NCI-H524 (cell line): Measurements from ENCODE around the gene SPPL2B.
A peak's percentile ranks its signal among the peaks of the same experiment; 100 is the strongest.

Experiments
- DNase-seq, 2 experiments: peaks; one replicate each; lab custom pipeline; 2025; lab: John Stamatoyannopoulos, UW

SPPL2B gene

GRCh38 chr19:2354670-2355069 lies 26.2 kb downstream of the SPPL2B start:
- no peak for DNase-seq

- DNase-seq: no peak
Observed at GRCh38 chr19:2355168-2356035, 26.9 kb downstream of the SPPL2B start.

DNA sequence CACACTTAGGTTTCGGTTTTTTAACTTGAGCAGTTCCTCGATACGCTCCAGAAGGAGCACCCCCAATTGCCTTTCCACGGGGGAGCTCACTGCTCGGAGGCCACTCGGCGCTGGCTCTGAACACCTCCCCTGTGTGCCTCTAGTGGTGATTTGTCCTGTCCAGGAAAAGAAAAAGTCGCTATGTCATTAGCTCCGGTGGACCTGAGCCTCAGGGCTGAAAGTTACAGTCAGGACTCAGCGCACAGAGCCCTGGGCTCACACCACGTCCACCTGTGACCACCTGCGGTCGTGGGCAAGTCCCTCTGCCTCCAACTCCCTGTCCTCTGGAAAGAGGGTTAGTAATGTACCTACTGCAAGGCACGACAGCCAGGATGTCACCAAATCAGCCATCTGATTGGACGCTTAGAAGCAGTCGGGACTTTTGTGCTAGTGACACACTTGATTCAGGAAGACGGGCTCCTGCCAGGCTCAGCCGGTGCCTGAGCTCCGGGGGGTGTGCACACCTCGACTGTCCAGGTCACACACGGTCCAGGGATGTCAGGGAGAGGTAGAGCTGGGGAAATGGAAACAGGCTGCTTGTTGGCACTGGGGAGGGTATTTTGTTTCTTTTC lies 27.7 kb downstream of the SPPL2B start:
- no peak for DNase-seq

DNA sequence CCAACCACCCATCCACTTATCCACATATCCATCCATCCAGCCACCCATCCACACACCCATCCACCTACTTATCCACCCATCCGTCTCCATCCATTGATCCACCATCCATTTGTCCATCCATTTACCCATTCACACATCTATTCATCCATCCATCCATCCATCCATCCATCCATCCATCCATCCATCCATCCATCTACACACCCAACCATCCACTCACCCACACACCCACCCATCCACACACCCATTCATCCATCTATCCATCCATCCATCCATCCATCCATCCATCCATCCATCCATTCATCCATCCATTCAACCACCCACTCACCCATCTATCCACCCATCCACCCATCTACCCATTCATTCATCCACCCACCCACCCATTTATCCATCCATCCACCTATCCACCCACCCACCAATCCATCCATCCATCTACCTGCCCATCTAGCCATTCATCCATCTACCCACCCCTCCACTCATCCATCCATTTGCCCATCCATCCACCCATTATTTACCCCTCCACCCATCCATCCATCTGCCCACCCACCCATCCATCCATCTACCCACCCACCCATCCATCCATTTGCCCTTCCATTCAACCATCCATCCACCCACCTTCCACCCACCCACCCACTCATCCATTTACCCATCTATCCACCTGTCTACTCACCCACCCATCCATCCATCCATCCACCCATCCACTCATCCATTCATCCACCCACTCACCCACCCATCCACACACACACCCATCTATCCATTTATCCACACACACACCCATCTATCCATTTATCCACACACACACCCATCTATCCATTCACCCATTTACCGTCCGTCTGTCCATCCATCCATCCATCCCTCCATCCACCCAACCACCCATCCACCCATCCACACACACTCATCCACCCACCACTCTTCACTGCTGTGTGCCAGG lies 29.1 kb downstream of the SPPL2B start:
- DNase-seq: no peak

GRCh38 chr19:2358548-2359173 lies 30.2 kb downstream of the SPPL2B start:
- no peak for DNase-seq

DNA sequence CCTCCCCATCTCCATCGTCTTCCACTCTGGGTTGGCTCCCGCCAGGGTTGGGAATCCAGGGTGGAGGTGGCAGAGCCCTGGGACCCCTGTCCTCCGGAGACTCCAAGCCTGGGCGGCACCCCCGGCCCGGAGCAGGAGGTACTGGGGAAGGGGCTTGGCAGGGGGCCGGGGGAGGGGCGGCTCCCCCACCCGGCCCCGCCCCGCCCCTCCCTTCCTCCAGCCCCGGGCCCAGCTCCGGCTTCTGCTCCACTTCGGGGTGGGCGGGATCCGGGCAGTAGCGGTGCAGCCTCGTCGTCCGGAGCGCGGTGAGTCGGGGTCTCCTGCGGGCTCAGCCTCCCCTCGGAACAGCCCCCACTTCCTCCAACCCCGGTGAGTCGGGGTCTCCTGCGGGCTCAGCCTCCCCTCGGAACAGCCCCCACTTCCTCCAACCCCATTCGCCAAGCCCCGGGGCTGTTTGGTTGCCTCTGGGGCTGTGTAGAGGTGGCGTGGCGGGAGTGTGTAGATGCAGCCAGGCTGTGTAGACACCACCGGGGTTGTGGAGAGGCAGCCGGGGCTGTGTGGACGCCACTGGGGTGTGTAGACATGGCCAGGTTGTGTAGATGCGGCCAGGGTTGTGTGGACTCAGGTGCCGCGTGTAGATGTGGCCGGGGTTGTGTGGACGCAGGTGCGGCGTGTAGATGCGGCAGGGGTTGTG lies 31.7 kb downstream of the SPPL2B start, which contains the start of gene TMPRSS9:
TMPRSS9 (plus strand) TSS at position 274 of the 694 bp plus-strand sequence. CDS start 29,521 bp downstream, outside the sequence.
- no peak for DNase-seq

DNA sequence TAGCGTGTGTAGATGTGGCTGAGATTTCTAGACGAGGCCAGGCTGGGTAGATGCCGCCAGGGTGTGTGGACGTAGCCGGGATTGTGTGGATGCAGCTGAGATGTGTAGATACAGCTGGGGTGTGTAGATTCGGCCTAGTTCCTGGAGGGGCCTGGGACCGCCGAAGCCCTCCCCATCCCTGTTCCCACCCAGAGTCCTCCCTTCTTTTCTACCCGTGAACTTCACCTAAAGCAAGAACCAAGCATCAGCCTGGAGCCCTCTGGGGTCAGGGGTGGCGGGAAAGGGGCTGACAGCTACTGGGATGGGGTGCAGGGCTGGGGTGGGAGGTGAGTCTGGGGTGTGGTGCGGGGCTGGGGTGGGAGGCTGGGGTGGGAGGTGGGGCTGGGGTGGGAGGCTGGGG lies 32.3 kb downstream of the SPPL2B start:
- no peak for DNase-seq

GRCh38 chr19:2361246-2362045 lies 33.0 kb downstream of the SPPL2B start:
- no peak for DNase-seq

- DNase-seq: no peak
Observed at GRCh38 chr19:2362046-2362969, 33.8 kb downstream of the SPPL2B start.

DNA sequence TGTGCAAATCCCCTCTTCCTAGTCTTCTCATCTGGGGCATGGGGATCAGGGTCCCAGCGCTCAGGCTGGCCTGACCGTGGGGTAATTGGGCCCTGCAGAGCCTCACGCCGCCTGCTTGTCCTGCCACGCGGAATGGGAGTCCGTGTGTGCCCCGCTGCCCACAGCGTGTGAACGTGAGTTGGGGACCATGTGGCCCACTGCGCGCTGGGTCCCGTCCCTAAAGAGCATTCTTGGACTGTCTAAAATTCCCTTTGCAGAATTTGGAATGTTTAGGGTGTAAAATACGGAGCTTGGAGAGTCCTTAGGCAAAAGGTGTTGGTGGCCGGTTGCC lies 34.5 kb downstream of the SPPL2B start:
- DNase-seq: no peak

GRCh38 chr19:2363419-2363818 lies 34.9 kb downstream of the SPPL2B start:
- DNase-seq: no peak

DNA sequence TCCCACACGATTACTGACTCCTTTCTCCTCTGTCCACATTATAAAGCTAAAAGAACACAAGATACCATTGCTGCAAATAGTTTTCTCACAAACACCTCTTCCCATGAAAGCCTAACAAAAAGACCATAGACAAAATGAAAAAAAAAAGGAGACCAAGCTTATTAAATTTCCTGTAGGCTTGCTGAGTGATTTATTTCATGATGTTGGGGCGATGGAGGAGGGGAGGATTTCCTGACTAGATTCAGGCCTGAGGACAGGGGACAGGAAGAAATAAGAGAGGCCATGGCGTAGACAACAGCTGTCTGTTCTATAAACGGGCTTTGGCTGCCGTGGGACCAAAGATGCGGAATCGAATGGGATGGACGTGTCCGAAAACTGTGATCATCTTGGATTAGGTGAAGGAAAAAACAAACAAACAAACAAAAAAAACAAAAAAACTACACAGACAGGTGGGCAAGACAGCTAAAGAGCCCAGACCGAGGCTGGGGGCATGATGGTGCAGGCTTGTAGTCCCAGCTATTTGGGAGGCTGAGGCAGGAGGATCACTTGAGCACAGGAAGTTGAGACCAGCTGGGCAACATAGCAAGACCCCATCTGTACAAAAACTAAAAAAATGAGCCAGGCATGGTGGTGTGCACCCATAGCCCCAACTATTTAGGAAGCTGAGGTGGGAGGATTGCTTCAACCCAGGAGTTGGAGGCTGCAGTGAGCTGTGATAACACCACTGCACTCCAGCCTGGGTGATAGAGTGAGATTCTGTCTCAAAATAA lies 36.9 kb downstream of the SPPL2B start:
- no peak for DNase-seq

- no peak for DNase-seq
Observed at GRCh38 chr19:2371656-2372055, 43.2 kb downstream of the SPPL2B start.

DNA sequence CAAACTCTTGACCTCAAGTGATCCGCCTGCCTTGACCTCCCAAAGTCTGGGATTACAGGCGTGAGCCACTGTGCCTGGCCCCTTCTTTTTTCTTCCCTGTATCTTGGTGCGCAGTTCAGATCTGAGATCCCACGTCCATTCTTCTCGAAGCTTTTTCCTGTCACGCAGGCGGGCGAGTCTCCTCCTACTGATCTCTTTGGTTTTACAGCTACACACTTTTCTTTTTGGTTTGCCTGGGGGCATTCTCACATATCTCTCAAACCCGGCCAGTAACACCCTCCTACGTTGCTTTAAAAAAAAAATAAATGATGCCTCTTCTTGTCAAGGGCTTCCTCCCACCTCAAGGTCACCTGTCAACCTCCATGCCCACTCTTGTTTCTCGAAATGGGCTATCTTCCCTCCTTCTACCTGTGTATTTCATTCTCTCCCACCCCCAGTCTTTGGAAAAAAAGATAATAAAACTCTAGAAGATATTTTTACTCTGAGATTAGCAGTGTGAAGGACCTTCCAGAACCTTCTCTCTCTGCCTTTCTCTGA lies 43.7 kb downstream of the SPPL2B start:
- no peak for DNase-seq

DNA sequence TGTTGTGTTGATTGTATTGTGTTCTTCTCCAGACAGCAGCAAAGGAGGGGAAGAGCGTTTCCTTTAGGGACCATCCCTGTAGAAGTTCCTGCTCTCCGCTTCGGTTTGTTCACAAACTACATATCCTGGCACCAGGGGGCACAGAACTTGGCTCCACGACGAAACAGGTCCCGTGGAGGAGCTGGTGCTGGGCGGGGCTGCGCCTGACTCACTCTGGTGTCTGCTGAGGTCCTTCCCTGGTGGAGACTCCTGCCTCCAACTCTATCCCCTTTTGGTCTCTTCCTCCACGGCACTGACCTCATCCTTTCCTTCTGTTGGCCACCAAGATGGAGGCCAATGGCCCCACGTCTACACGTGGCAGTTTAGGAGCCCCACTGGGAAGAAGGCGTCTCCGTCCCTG lies 46.3 kb downstream of the SPPL2B start:
- DNase-seq: no peak

GRCh38 chr19:2375353-2376121 lies 47.1 kb downstream of the SPPL2B start:
- no peak for DNase-seq

DNA sequence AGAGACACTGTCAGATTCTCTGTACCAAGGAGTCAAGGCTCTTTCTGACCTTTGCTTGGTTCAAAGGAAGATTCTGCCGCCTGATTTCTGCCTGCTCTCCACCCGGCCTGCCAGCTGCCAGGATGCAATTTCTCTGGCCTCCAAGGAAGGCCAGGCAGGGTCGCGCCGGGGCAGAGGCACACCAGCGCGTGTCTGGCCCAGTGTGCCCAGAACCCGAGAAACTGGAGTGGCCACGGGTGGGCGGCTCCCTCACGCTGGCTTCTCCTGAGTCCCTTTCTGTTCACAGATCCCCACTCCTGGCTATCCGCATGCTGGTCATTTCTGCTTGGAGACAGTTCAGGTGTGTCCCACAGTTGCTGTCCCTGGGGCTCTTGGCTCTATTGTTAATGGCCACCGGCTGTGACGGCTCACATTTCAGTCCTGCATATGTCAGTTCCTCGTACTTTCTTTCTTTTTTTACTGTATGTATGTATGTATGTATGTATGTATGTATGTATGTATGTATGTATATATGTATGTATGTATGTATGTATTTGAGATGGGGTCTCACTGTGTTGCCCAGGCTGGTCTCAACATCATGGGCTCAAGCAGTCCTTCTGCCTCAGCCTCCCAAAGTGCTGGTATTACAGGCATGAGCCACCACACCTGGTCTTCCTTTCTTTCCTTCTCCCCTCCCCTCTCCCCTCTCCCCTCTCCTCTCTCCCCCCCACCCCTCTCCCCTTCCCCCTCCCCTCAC lies 48.5 kb downstream of the SPPL2B start:
- DNase-seq: peak in 1 of 2 experiments; percentile 12
